Measurements from ENCODE around the gene FADS2. TPM values are rescaled to one million over a fixed set of nuclear protein-coding genes. Genes with fewer than 3 reads are reported as not detected.

FADS2 gene
- total RNA-seq, 1 experiment from 2014 or later, result 36.3 TPM

- H3K4me1 ChIP-seq, result peaks cover 9% of the 10 kb centered on the region
- Mint-ChIP-seq H3K27ac (ENCODE audit: unreplicated experiment) (no peak overlapping the region), H3K4me1 (ENCODE audit: low read depth, unreplicated experiment) (peaks cover 13% of the 10 kb centered on the region), H3K9me3 (ENCODE audit: unreplicated experiment) (no peaks in the 10 kb centered on the region), H3K27me3 (ENCODE audit: insufficient read depth, unreplicated experiment) (no peaks in the 10 kb centered on the region), H3K36me3 (ENCODE audit: insufficient read depth, unreplicated experiment) (peaks cover 88% of the 10 kb centered on the region), H3K4me3 (ENCODE audit: unreplicated experiment) (no peak overlapping the region)
- no peaks in the 10 kb centered on the region for H3K9me3 ChIP-seq
- BruUV-seq (replicated peaks), result no TSS peak
- CTCF ChIA-PET, result no interaction called here
- H3K36me3 ChIP-seq (ENCODE audit: control insufficient read depth, insufficient read depth, low read length), result peaks cover 11% of the 10 kb centered on the region
- H3K27me3 ChIP-seq (replicated peaks; ENCODE audit: control insufficient read depth, insufficient read depth, low read length), result no peaks in the 10 kb centered on the region
- no peak for TF ChIP-seq CTCF (IDR thresholded peaks at IDR 0.05; ENCODE audit: insufficient read depth in 1 of 2, low read depth in 1 of 2, low read length in 1 of 2, severe bottlenecking in 1 of 2, unreplicated experiment in 1 of 2)
- no peak overlapping the region for H3K4me3 ChIP-seq (ENCODE audit: low read depth, low read length)
- POLR2A ChIA-PET, result no interaction called here
- DNase-seq, result no peak
- intact Hi-C loops (cut with micrococcal nuclease; ENCODE audit: unreplicated experiment), result no loop called here
Measured at GRCh38 chr11:61810671-61811175, 17.4 kb upstream of the FADS2 start.

DNA sequence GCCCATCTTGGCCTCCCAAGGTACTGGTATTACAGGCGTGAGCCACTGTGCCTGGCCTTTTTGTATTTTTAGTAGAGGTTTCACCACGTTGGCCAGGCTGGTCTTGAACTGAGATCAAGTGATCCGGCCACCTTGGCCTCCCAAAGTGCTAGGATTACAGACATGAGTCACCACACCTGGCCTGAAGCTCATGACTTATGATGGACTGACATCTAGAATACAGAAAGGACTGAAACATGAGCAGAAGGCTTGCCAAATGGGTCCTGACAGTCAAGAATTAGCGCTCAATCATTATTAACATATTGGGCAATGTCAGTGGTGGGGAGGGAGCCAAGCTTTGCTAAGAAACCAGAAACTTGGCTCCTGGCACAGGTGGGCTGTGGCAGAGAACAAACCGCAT is 16.3 kb upstream of the FADS2 start:
- Histone ChIP-seq H3K4me1 (peaks cover 9% of the 10 kb centered on the region), H3K27me3 (replicated peaks; ENCODE audit: control insufficient read depth, insufficient read depth, low read length) (no peaks in the 10 kb centered on the region), H3K36me3 (ENCODE audit: control insufficient read depth, insufficient read depth, low read length) (peaks cover 9% of the 10 kb centered on the region), H3K4me3 (ENCODE audit: low read depth, low read length) (no peak overlapping the region), H3K9me3 (no peaks in the 10 kb centered on the region)
- no peaks in the 10 kb centered on the region for H3K27me3 Mint-ChIP-seq (ENCODE audit: insufficient read depth, unreplicated experiment)
- H3K27ac Mint-ChIP-seq (ENCODE audit: unreplicated experiment), result peak overlapping the region; percentile 29
- no peaks in the 10 kb centered on the region for H3K9me3 Mint-ChIP-seq (ENCODE audit: unreplicated experiment)
- ChIA-PET POLR2A (no interaction called here), CTCF (no interaction called here)
- BruUV-seq (replicated peaks), result no TSS peak
- H3K4me3 Mint-ChIP-seq (ENCODE audit: unreplicated experiment), result no peak overlapping the region
- peaks cover 13% of the 10 kb centered on the region for H3K4me1 Mint-ChIP-seq (ENCODE audit: low read depth, unreplicated experiment)
- intact Hi-C loops (cut with micrococcal nuclease; ENCODE audit: unreplicated experiment), result no loop called here
- no peak for DNase-seq
- H3K36me3 Mint-ChIP-seq (ENCODE audit: insufficient read depth, unreplicated experiment), result peaks cover 92% of the 10 kb centered on the region
- no peak for TF ChIP-seq CTCF (IDR thresholded peaks at IDR 0.05; ENCODE audit: insufficient read depth in 1 of 2, low read depth in 1 of 2, low read length in 1 of 2, severe bottlenecking in 1 of 2, unreplicated experiment in 1 of 2)

- Mint-ChIP-seq H3K27me3 (ENCODE audit: insufficient read depth, unreplicated experiment) (no peaks in the 10 kb centered on the region), H3K4me3 (ENCODE audit: unreplicated experiment) (no peak overlapping the region), H3K27ac (ENCODE audit: unreplicated experiment) (peak overlapping the region; percentile 45), H3K36me3 (ENCODE audit: insufficient read depth, unreplicated experiment) (peaks cover 85% of the 10 kb centered on the region), H3K9me3 (ENCODE audit: unreplicated experiment) (no peaks in the 10 kb centered on the region), H3K4me1 (ENCODE audit: low read depth, unreplicated experiment) (peaks cover 18% of the 10 kb centered on the region)
- H3K9me3 ChIP-seq, result no peaks in the 10 kb centered on the region
- TF ChIP-seq CTCF (IDR thresholded peaks at IDR 0.05; ENCODE audit: insufficient read depth in 1 of 2, low read depth in 1 of 2, low read length in 1 of 2, severe bottlenecking in 1 of 2, unreplicated experiment in 1 of 2), result no peak
- POLR2A ChIA-PET, result no interaction called here
- peaks cover 15% of the 10 kb centered on the region for H3K4me1 ChIP-seq
- peaks cover 9% of the 10 kb centered on the region for H3K36me3 ChIP-seq (ENCODE audit: control insufficient read depth, insufficient read depth, low read length)
- DNase-seq, result no peak
- no peak overlapping the region for H3K4me3 ChIP-seq (ENCODE audit: low read depth, low read length)
- intact Hi-C loops (cut with micrococcal nuclease; ENCODE audit: unreplicated experiment), result no loop called here
- CTCF ChIA-PET, result no interaction called here
- H3K27me3 ChIP-seq (replicated peaks; ENCODE audit: control insufficient read depth, insufficient read depth, low read length), result no peaks in the 10 kb centered on the region
- BruUV-seq (replicated peaks), result no TSS peak
Measured at GRCh38 chr11:61812736-61813411, 15.2 kb upstream of the FADS2 start.

Measured in Caco-2 (cell line).